Measurements from ENCODE around the gene MFN1. TPM values are rescaled to one million over a fixed set of nuclear protein-coding genes. Genes with fewer than 3 reads are reported as not detected.

Gene MFN1
- total RNA-seq, 1 donor from 2014 or later, result 53.1 TPM

GRCh38 chr3:179376474-179376873 is 29.0 kb downstream of the MFN1 start:
- no peak overlapping the region for H3K4me3 Mint-ChIP-seq (ENCODE audit: unreplicated experiment)
- H3K27me3 Mint-ChIP-seq (ENCODE audit: low read depth, unreplicated experiment), result no peaks in the 10 kb centered on the region
- DNase-seq (ENCODE audit: low read depth) (no peak), FAIRE-seq (no peak)
- TF ChIP-seq, protein P1, sequence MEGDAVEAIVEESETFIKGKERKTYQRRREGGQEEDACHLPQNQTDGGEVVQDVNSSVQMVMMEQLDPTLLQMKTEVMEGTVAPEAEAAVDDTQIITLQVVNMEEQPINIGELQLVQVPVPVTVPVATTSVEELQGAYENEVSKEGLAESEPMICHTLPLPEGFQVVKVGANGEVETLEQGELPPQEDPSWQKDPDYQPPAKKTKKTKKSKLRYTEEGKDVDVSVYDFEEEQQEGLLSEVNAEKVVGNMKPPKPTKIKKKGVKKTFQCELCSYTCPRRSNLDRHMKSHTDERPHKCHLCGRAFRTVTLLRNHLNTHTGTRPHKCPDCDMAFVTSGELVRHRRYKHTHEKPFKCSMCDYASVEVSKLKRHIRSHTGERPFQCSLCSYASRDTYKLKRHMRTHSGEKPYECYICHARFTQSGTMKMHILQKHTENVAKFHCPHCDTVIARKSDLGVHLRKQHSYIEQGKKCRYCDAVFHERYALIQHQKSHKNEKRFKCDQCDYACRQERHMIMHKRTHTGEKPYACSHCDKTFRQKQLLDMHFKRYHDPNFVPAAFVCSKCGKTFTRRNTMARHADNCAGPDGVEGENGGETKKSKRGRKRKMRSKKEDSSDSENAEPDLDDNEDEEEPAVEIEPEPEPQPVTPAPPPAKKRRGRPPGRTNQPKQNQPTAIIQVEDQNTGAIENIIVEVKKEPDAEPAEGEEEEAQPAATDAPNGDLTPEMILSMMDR (IDR thresholded peaks at IDR 0.05; ENCODE audit: insufficient read depth, low read depth, low read length), result no peak
- TF ChIP-seq EZH2 (IDR thresholded peaks at IDR 0.05; ENCODE audit: insufficient read depth, low read length), result no peak
- no peaks in the 10 kb centered on the region for H4K20me1 ChIP-seq (ENCODE audit: insufficient read depth, low read length)
- no peaks in the 10 kb centered on the region for H3K9me3 ChIP-seq (ENCODE audit: insufficient read depth, low read depth, low read length)
- H3K4me1 Mint-ChIP-seq (ENCODE audit: low read depth, unreplicated experiment), result no peaks in the 10 kb centered on the region
- H3K27ac ChIP-seq (ENCODE audit: low read depth, low read length), result no peak overlapping the region
- H3K36me3 ChIP-seq (ENCODE audit: insufficient read depth, low read length), result peaks cover 33% of the 10 kb centered on the region
- no peaks in the 10 kb centered on the region for H3K4me1 ChIP-seq (ENCODE audit: insufficient read depth, low read length)
- H3K4me2 ChIP-seq (ENCODE audit: low read length), result no peak overlapping the region
- H3K9ac ChIP-seq (ENCODE audit: low read length), result no peak overlapping the region
- no peaks in the 10 kb centered on the region for H3K27me3 ChIP-seq (ENCODE audit: insufficient read depth, low read length)
- H2AFZ ChIP-seq (ENCODE audit: low read depth, low read length), result no peak overlapping the region
- peaks cover 12% of the 10 kb centered on the region for H3K36me3 Mint-ChIP-seq (ENCODE audit: low read depth, unreplicated experiment)
- no peak overlapping the region for H3K4me3 ChIP-seq (ENCODE audit: insufficient read depth, low read depth, low read length)
- H3K27ac Mint-ChIP-seq (ENCODE audit: unreplicated experiment), result no peak overlapping the region
- H3K9me3 Mint-ChIP-seq (ENCODE audit: unreplicated experiment), result no peaks in the 10 kb centered on the region
- H3K79me2 ChIP-seq (ENCODE audit: insufficient read depth, low read length), result no peaks in the 10 kb centered on the region

- Histone ChIP-seq H3K4me1 (ENCODE audit: insufficient read depth, low read length) (no peaks in the 10 kb centered on the region), H3K27ac (ENCODE audit: low read depth, low read length) (no peak overlapping the region), H3K27me3 (ENCODE audit: insufficient read depth, low read length) (no peaks in the 10 kb centered on the region), H3K4me3 (ENCODE audit: insufficient read depth, low read depth, low read length) (no peak overlapping the region), H3K9ac (ENCODE audit: low read length) (no peak overlapping the region), H3K4me2 (ENCODE audit: low read length) (no peak overlapping the region), H4K20me1 (ENCODE audit: insufficient read depth, low read length) (peaks cover 3% of the 10 kb centered on the region), H3K9me3 (ENCODE audit: insufficient read depth, low read depth, low read length) (no peaks in the 10 kb centered on the region), H3K36me3 (ENCODE audit: insufficient read depth, low read length) (peaks cover 22% of the 10 kb centered on the region), H3K79me2 (ENCODE audit: insufficient read depth, low read length) (no peaks in the 10 kb centered on the region), H2AFZ (ENCODE audit: low read depth, low read length) (no peak overlapping the region)
- H3K4me1 Mint-ChIP-seq (ENCODE audit: low read depth, unreplicated experiment), result no peaks in the 10 kb centered on the region
- TF ChIP-seq, protein P1 (IDR thresholded peaks at IDR 0.05; ENCODE audit: insufficient read depth, low read depth, low read length), result no peak
- TF ChIP-seq EZH2 (IDR thresholded peaks at IDR 0.05; ENCODE audit: insufficient read depth, low read length), result no peak
- no peak overlapping the region for H3K4me3 Mint-ChIP-seq (ENCODE audit: unreplicated experiment)
- no peak overlapping the region for H3K27ac Mint-ChIP-seq (ENCODE audit: unreplicated experiment)
- H3K36me3 Mint-ChIP-seq (ENCODE audit: low read depth, unreplicated experiment), result peaks cover 13% of the 10 kb centered on the region
- no peak for FAIRE-seq
- no peaks in the 10 kb centered on the region for H3K27me3 Mint-ChIP-seq (ENCODE audit: low read depth, unreplicated experiment)
- no peak for DNase-seq (ENCODE audit: low read depth)
- no peaks in the 10 kb centered on the region for H3K9me3 Mint-ChIP-seq (ENCODE audit: unreplicated experiment)
Measured at GRCh38 chr3:179391906-179392305, 44.4 kb downstream of the MFN1 start.

GRCh38 chr3:179398574-179399231 is 51.2 kb downstream of the MFN1 start:
- H4K20me1 ChIP-seq (ENCODE audit: insufficient read depth, low read length), result peaks cover 3% of the 10 kb centered on the region
- no peaks in the 10 kb centered on the region for H3K4me1 Mint-ChIP-seq (ENCODE audit: low read depth, unreplicated experiment)
- no peak for FAIRE-seq
- no peaks in the 10 kb centered on the region for H3K36me3 Mint-ChIP-seq (ENCODE audit: low read depth, unreplicated experiment)
- H3K4me2 ChIP-seq (ENCODE audit: low read length), result peak overlapping the region; percentile 11
- peaks cover 3% of the 10 kb centered on the region for H3K36me3 ChIP-seq (ENCODE audit: insufficient read depth, low read length)
- no peak overlapping the region for H2AFZ ChIP-seq (ENCODE audit: low read depth, low read length)
- H3K4me3 Mint-ChIP-seq (ENCODE audit: unreplicated experiment), result no peak overlapping the region
- H3K9me3 Mint-ChIP-seq (ENCODE audit: unreplicated experiment), result no peaks in the 10 kb centered on the region
- H3K27ac Mint-ChIP-seq (ENCODE audit: unreplicated experiment), result no peak overlapping the region
- H3K9ac ChIP-seq (ENCODE audit: low read length), result no peak overlapping the region
- H3K79me2 ChIP-seq (ENCODE audit: insufficient read depth, low read length), result peaks cover 3% of the 10 kb centered on the region
- peak; percentile 59 for DNase-seq (ENCODE audit: low read depth)
- peak overlapping the region; percentile 44 for H3K27ac ChIP-seq (ENCODE audit: low read depth, low read length)
- TF ChIP-seq EZH2 (IDR thresholded peaks at IDR 0.05; ENCODE audit: insufficient read depth, low read length), result no peak
- TF ChIP-seq, protein P1 (IDR thresholded peaks at IDR 0.05; ENCODE audit: insufficient read depth, low read depth, low read length), result no peak
- H3K4me3 ChIP-seq (ENCODE audit: insufficient read depth, low read depth, low read length), result no peak overlapping the region
- H3K27me3 ChIP-seq (ENCODE audit: insufficient read depth, low read length), result no peaks in the 10 kb centered on the region
- no peaks in the 10 kb centered on the region for H3K27me3 Mint-ChIP-seq (ENCODE audit: low read depth, unreplicated experiment)
- peaks cover 4% of the 10 kb centered on the region for H3K4me1 ChIP-seq (ENCODE audit: insufficient read depth, low read length)
- H3K9me3 ChIP-seq (ENCODE audit: insufficient read depth, low read depth, low read length), result no peaks in the 10 kb centered on the region
